Mesodermal cell (in vitro differentiated cells): Measurements from ENCODE around the gene DEPDC7.

ENCODE experiments used
- H3K27ac ChIP-seq: 2 replicates; pipeline ENCODE4 v1.7.0; 2013; ENCODE audit warnings: mild to moderate bottlenecking, low read depth, low read length, moderate library complexity; ENCODE audit not compliant: severe bottlenecking
- H3K36me3 ChIP-seq: 2 replicates; pipeline ENCODE4 v1.7.1; 2013; ENCODE audit warnings: mild to moderate bottlenecking, low read length, moderate library complexity; ENCODE audit not compliant: control insufficient read depth, insufficient read depth
- H3K4me1 ChIP-seq: one replicate; pipeline ENCODE4 v1.7.1; 2013; ENCODE audit warnings: mild to moderate bottlenecking, low read length; ENCODE audit not compliant: insufficient read depth, control insufficient read depth, poor library complexity, severe bottlenecking
- H3K4me3 ChIP-seq: 2 replicates; pipeline ENCODE4 v1.7.0; 2013; ENCODE audit warnings: low read length, control low read depth, mild to moderate bottlenecking; ENCODE audit not compliant: insufficient read depth, poor library complexity, severe bottlenecking; ENCODE audit errors: extremely low read depth
- H3K9me3 ChIP-seq: 2 replicates; pipeline ENCODE4 v1.7.1; 2013; ENCODE audit warnings: mild to moderate bottlenecking, low read length, moderate library complexity; ENCODE audit not compliant: control insufficient read depth
- WGBS, 2 experiments: methylation state at CpG; one replicate each; pipeline ENCODE4 v1.1.5; 2013; ENCODE audit warnings: missing lambda C conversion rate in 2 of 2; ENCODE audit not compliant: insufficient coverage in 2 of 2; 5-methylcytosine and 5-hydroxymethylcytosine counted together

The DEPDC7 gene

GRCh38 chr11:33060271-33060670, 44.6 kb downstream of the DEPDC7 start:
- Histone ChIP-seq H3K9me3 (no peaks in the 10 kb centered on the region), H3K4me3 (no peak overlapping the region), H3K4me1 (peaks cover 30% of the 10 kb centered on the region), H3K27ac (no peak overlapping the region), H3K36me3 (peaks cover 45% of the 10 kb centered on the region)
- 100% methylated on average over 1 to 2 of the region's 3 CpGs for WGBS, 2 experiments

- Histone ChIP-seq H3K27ac (no peak overlapping the region), H3K4me3 (no peak overlapping the region), H3K9me3 (no peaks in the 10 kb centered on the region), H3K4me1 (peaks cover 30% of the 10 kb centered on the region), H3K36me3 (peaks cover 54% of the 10 kb centered on the region)
- 95 to 100% methylated on average over 3 to 4 of the region's 5 CpGs for WGBS, 2 experiments
These were observed 46.5 kb downstream of the DEPDC7 start for GRCh38 chr11:33062137-33062536.

DNA sequence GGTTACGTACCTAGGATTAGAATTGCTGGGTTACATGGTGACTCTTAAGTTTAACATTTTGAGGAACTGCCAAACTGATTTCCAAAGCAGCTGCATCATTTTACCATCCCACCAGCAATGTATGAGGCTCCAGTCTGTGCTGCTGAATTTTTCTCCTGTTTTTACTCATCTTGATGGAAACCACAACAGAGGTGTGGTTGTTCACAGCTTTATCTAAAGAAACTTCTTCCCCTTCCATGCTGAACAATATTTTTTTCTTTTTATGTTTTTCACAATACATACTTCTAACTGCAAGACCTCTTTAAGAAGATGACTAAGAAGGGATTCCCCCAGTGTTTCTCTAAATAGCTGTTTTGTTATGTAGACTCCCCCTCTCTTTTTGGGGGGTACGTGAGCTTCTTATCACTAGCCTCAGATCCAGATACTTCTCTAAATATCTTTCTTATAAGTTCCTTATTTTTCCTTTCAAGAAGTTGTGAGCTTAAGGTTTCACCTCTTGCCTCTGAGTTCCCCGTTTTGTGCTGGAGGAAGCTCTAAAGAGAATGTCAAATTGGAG, 47.7 kb downstream of the DEPDC7 start:
- WGBS, 2 experiments: 100% methylated on average over 1 of the region's 3 CpGs
- Histone ChIP-seq H3K4me3 (no peak overlapping the region), H3K27ac (no peak overlapping the region), H3K36me3 (peaks cover 51% of the 10 kb centered on the region), H3K9me3 (no peaks in the 10 kb centered on the region), H3K4me1 (peaks cover 30% of the 10 kb centered on the region)

DNA sequence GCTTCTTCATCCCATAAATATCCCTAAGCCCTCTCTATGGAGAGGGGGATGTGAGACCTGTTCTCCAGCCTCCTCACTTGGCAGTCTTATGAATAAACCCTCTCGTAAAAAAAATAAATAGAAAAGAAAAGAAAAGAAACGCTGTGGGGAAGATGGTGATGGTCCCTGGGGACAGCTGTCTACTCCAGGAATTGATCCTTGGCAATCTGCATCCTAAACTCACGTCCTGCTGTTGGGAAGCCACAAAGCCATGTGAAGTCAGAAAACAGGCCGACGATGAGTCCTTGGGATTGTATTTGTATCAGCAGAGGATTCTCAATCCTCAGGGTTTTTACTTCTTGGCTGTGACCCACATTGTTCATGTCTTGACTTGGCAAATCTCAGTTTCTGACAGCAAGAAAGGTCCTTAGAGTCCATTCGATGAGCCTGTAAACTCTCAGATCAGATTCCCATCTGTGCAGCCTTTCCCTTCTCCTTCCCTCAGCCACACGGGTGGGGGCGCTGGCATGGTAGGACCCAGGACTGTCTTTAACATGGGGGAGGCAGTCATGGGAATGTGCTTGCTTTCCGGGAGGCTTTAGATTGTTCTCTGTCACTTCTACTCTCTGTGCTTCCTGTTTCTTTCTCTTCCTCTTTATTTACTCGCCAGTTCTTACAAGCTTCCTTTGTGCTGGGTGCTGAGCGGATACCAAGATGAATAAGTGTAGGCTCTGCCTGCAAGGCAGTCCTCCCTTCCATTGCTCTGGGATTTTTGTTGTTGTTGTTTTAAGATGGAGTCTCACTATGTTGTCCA, 48.6 kb downstream of the DEPDC7 start:
- no peaks in the 10 kb centered on the region for H3K9me3 ChIP-seq
- H3K36me3 ChIP-seq: peaks cover 52% of the 10 kb centered on the region
- H3K27ac ChIP-seq: no peak overlapping the region
- WGBS, 2 experiments: 77 to 96% methylated on average over 5 to 10 of the region's 11 CpGs
- peaks cover 30% of the 10 kb centered on the region for H3K4me1 ChIP-seq
- H3K4me3 ChIP-seq: no peak overlapping the region

GRCh38 chr11:33064866-33065265, 49.2 kb downstream of the DEPDC7 start:
- peaks cover 30% of the 10 kb centered on the region for H3K4me1 ChIP-seq
- H3K4me3 ChIP-seq: no peak overlapping the region
- WGBS, 2 experiments: 83 to 93% methylated on average over 3 of the region's 5 CpGs
- H3K9me3 ChIP-seq: no peaks in the 10 kb centered on the region
- peaks cover 56% of the 10 kb centered on the region for H3K36me3 ChIP-seq
- H3K27ac ChIP-seq: no peak overlapping the region

DNA sequence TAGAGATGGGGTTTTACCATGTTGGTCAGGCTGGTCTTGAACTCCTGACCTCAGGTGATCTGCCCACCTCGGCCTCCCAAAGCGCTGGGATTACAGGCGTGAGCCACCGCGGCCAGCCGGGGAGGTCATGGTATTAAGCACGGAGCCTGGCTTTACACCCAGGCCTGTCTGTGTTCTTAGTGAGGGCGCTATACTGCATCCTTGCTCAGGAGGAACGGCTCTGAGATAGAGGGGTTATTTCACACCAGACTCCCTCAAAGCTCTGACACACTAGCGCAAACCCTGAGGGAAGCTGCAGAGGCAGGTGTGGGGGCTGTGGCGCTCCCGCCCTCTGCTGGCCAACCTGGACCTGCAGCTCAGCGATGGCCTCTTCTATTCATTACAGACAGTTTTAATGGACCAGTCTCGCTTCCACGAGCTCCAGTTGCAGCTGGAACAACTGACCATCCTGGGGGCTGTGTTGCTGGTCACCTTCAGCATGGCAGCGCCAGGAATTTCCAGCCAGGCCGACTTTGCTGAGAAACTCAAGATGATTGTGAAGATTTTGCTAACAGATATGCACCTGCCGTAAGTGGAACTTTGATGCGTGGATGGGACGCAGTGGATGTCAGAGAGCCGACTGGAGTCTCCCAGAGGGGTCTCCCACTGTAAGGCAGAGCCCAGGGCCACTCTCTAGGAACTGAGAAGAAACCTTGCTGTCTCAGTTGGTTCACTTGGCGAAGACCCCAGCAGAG, 49.9 kb downstream of the DEPDC7 start:
- Histone ChIP-seq H3K4me3 (no peak overlapping the region), H3K4me1 (peaks cover 24% of the 10 kb centered on the region), H3K36me3 (peaks cover 54% of the 10 kb centered on the region), H3K27ac (no peak overlapping the region), H3K9me3 (no peaks in the 10 kb centered on the region)
- WGBS, 2 experiments: 71 to 79% methylated on average over 16 to 20 of the region's 22 CpGs

DNA sequence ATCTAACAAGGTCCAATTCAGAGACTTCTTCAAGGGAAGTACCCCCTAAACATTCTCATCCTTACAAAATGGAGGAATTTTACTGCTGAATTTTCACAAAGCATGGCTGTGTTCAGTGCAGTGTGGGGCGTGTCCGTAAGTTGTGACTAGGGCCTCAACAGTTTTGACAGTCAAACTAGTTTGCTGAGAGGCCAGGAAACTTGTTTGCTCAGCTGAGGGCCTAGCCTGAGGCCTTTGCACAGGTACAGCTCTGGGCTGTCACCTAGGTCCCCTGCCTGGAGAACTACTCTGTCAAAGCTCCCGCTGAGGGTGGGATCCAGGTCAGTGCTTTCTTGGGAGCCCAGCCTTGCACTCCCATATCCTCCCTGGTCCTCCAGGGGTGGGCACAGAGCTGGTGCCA, 51.6 kb downstream of the DEPDC7 start:
- Histone ChIP-seq H3K4me1 (peaks cover 13% of the 10 kb centered on the region), H3K9me3 (no peaks in the 10 kb centered on the region), H3K27ac (no peak overlapping the region), H3K4me3 (no peak overlapping the region), H3K36me3 (peaks cover 65% of the 10 kb centered on the region)
- WGBS, 2 experiments: 94 to 95% methylated on average over 3 of the region's 3 CpGs

- H3K4me1 ChIP-seq: peaks cover 6% of the 10 kb centered on the region
- WGBS, 2 experiments: 95 to 97% methylated on average over 11 to 12 of the region's 17 CpGs
- H3K27ac ChIP-seq: no peak overlapping the region
- H3K4me3 ChIP-seq: no peak overlapping the region
- H3K36me3 ChIP-seq: peaks cover 69% of the 10 kb centered on the region
- no peaks in the 10 kb centered on the region for H3K9me3 ChIP-seq
These were observed 53.1 kb downstream of the DEPDC7 start for GRCh38 chr11:33068611-33069340.

- 89 to 96% methylated on average over 5 to 8 of the region's 8 CpGs for whole genome bisulfite sequencing, 2 experiments
- peaks cover 84% of the 10 kb centered on the region for H3K36me3 ChIP-seq
- H3K9me3 ChIP-seq: no peaks in the 10 kb centered on the region
- no peaks in the 10 kb centered on the region for H3K4me1 ChIP-seq
- H3K27ac ChIP-seq: no peak overlapping the region
- no peak overlapping the region for H3K4me3 ChIP-seq
These were observed 56.8 kb downstream of the DEPDC7 start for GRCh38 chr11:33072465-33072864.
